Endodermal cell (in vitro differentiated cells): ENCODE data around the gene TEX14. TPM values are rescaled to one million over a fixed set of nuclear protein-coding genes. Genes with fewer than 3 reads are reported as not detected.

Experiments used
- DNase-seq: peaks from one replicate; pipeline ENCODE4 v3.0.0-alpha.2; 2017
- H3K27ac ChIP-seq: 2 replicates; pipeline ENCODE4 v1.5.1; 2013; ENCODE audit warnings: mild to moderate bottlenecking, low read depth, low read length, moderate library complexity
- H3K27me3 ChIP-seq: 2 replicates; pipeline ENCODE4 v1.6.1; 2013; ENCODE audit warnings: mild to moderate bottlenecking, low read length, moderate library complexity; ENCODE audit not compliant: insufficient read depth, control insufficient read depth, poor library complexity, severe bottlenecking
- H3K36me3 ChIP-seq: 2 replicates; pipeline ENCODE4 v1.7.0; 2013; ENCODE audit warnings: mild to moderate bottlenecking, low read length, moderate library complexity; ENCODE audit not compliant: control insufficient read depth, insufficient read depth
- H3K4me1 ChIP-seq: one replicate; pipeline ENCODE4 v1.7.0; 2013; ENCODE audit warnings: low read length; ENCODE audit not compliant: control insufficient read depth, insufficient read depth
- H3K4me3 ChIP-seq: 2 replicates; pipeline ENCODE4 v1.5.1; 2013; ENCODE audit warnings: mild to moderate bottlenecking, low read length, moderate library complexity
- H3K9ac ChIP-seq: 2 replicates; pipeline ENCODE4 v1.6.1; 2013; ENCODE audit warnings: mild to moderate bottlenecking, low read length, moderate library complexity; ENCODE audit not compliant: poor library complexity, severe bottlenecking; ENCODE audit errors: extremely low read depth
- H3K9me3 ChIP-seq: 2 replicates; pipeline ENCODE4 v1.6.1; 2013; ENCODE audit warnings: mild to moderate bottlenecking, low read length, moderate library complexity; ENCODE audit not compliant: control insufficient read depth
- H3K27ac Mint-ChIP-seq: 2 replicates; pipeline ENCODE4 v1.8.0; 2020; ENCODE audit warnings: mixed read lengths
- H3K27me3 Mint-ChIP-seq: 2 replicates; pipeline ENCODE4 v1.8.0; 2021; ENCODE audit warnings: mild to moderate bottlenecking, mixed read lengths; ENCODE audit not compliant: insufficient read depth
- H3K36me3 Mint-ChIP-seq: 2 replicates; pipeline ENCODE4 v1.8.0; 2020; ENCODE audit warnings: low read depth, mixed read lengths
- H3K4me1 Mint-ChIP-seq: 2 replicates; pipeline ENCODE4 v1.8.0; 2020; ENCODE audit warnings: mixed read lengths
- H3K4me3 Mint-ChIP-seq: 2 replicates; pipeline ENCODE4 v1.8.0; 2020; ENCODE audit warnings: mild to moderate bottlenecking, moderate library complexity, mixed read lengths
- H3K9me3 Mint-ChIP-seq: 2 replicates; pipeline ENCODE4 v1.8.0; 2020; ENCODE audit warnings: mild to moderate bottlenecking, mixed read lengths
- WGBS, 2 experiments: methylation state at CpG; one replicate each; pipeline versions ENCODE4 v1.1.5 to v1.1.7; 2013; ENCODE audit warnings: missing lambda C conversion rate in 2 of 2, mixed read lengths in 1 of 2; ENCODE audit not compliant: insufficient coverage in 1 of 2, insufficient read length in 1 of 2; 5-methylcytosine and 5-hydroxymethylcytosine counted together
- long read RNA-seq, 4 experiments: library from polyadenylated mRNA in 2 of 4; library from RNA in 1 of 4; library from capped mRNA in 1 of 4; stranded (forward) in 3 of 4; unstranded in 1 of 4; transcript quantifications; one replicate each; pipeline ENCODE4 v2.0.0, GENCODE V29; 2020 to 2021; ENCODE audit warnings: inconsistent platforms in 1 of 4
- polyA plus RNA-seq, 2 experiments: library from polyadenylated mRNA; stranded (reverse); fragments of 50-300 nt; gene quantifications; one replicate each; pipeline ENCODE4 v1.2.3, GENCODE V29; 2013
- total RNA-seq, 2 donors: library from RNA; stranded (reverse); fragmentation: NEBNext Ultra II Directional in 1 of 2; extraction: Animal tissue kit (Norgen Biotek cat#: 25700) in 1 of 2; gene quantifications; 2 replicates in 1 of 2; 3 replicates in 1 of 2; pipeline ENCODE4 v1.2.1, GENCODE V29; 2021
- TF ChIP-seq, protein P1 (sequence below): fragments of 200-600 bp; sonication (generic); conservative IDR thresholded peaks from 2 replicates; pipeline ENCODE4 v1.5.0; 2021; ENCODE audit warnings: antibody characterized with exemption, mild to moderate bottlenecking

Gene TEX14, protein sequence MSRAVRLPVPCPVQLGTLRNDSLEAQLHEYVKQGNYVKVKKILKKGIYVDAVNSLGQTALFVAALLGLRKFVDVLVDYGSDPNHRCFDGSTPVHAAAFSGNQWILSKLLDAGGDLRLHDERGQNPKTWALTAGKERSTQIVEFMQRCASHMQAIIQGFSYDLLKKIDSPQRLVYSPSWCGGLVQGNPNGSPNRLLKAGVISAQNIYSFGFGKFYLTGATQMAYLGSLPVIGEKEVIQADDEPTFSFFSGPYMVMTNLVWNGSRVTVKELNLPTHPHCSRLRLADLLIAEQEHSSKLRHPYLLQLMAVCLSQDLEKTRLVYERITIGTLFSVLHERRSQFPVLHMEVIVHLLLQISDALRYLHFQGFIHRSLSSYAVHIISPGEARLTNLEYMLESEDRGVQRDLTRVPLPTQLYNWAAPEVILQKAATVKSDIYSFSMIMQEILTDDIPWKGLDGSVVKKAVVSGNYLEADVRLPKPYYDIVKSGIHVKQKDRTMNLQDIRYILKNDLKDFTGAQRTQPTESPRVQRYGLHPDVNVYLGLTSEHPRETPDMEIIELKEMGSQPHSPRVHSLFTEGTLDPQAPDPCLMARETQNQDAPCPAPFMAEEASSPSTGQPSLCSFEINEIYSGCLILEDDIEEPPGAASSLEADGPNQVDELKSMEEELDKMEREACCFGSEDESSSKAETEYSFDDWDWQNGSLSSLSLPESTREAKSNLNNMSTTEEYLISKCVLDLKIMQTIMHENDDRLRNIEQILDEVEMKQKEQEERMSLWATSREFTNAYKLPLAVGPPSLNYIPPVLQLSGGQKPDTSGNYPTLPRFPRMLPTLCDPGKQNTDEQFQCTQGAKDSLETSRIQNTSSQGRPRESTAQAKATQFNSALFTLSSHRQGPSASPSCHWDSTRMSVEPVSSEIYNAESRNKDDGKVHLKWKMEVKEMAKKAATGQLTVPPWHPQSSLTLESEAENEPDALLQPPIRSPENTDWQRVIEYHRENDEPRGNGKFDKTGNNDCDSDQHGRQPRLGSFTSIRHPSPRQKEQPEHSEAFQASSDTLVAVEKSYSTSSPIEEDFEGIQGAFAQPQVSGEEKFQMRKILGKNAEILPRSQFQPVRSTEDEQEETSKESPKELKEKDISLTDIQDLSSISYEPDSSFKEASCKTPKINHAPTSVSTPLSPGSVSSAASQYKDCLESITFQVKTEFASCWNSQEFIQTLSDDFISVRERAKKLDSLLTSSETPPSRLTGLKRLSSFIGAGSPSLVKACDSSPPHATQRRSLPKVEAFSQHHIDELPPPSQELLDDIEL (N-terminal part only)
- total RNA-seq = under 1 TPM; 0.09 to 0.18 TPM
- polyA plus RNA-seq (2013, experiment 1 of 2) = 0.32 TPM
- polyA plus RNA-seq (2013, experiment 2 of 2) = 0.62 TPM
- long read RNA-seq, experiment 1 = 0 reads
- long read RNA-seq, experiment 2 = 0 reads
- long read RNA-seq, experiment 3 = 0 reads
- long read RNA-seq, experiment 4, partial matches to known transcripts = 0 of 14 reads
- long read RNA-seq, experiment 4, other reads (novel, unspliced or antisense) = 14 of 14 reads

- peak within 1 kb of the TSS; percentile 69 for H3K27ac Mint-ChIP-seq
- no peak for DNase-seq
- WGBS, 2 experiments = 92 to 100% methylated on average over 5 to 19 of the region's 19 CpGs
- H3K27me3 Mint-ChIP-seq = no peaks in the 10 kb centered on the region
- no peaks in the 10 kb centered on the region for H3K27me3 ChIP-seq
- peak within 1 kb of the TSS; percentile 87 for H3K4me3 ChIP-seq
- H3K9me3 Mint-ChIP-seq = peaks cover 4% of the 10 kb centered on the region
- peak within 1 kb of the TSS; percentile 21 for H3K27ac ChIP-seq
- no peaks in the 10 kb centered on the region for H3K4me1 ChIP-seq
- peaks cover 8% of the 10 kb centered on the region for H3K36me3 Mint-ChIP-seq
- peaks cover 12% of the 10 kb centered on the region for H3K4me1 Mint-ChIP-seq
- H3K4me3 Mint-ChIP-seq = peak within 1 kb of the TSS; percentile 68
- H3K9ac ChIP-seq = peak within 1 kb of the TSS; percentile 71
- TF ChIP-seq, protein P1, sequence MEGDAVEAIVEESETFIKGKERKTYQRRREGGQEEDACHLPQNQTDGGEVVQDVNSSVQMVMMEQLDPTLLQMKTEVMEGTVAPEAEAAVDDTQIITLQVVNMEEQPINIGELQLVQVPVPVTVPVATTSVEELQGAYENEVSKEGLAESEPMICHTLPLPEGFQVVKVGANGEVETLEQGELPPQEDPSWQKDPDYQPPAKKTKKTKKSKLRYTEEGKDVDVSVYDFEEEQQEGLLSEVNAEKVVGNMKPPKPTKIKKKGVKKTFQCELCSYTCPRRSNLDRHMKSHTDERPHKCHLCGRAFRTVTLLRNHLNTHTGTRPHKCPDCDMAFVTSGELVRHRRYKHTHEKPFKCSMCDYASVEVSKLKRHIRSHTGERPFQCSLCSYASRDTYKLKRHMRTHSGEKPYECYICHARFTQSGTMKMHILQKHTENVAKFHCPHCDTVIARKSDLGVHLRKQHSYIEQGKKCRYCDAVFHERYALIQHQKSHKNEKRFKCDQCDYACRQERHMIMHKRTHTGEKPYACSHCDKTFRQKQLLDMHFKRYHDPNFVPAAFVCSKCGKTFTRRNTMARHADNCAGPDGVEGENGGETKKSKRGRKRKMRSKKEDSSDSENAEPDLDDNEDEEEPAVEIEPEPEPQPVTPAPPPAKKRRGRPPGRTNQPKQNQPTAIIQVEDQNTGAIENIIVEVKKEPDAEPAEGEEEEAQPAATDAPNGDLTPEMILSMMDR = no peak
- H3K9me3 ChIP-seq = no peaks in the 10 kb centered on the region
- peaks cover 7% of the 10 kb centered on the region for H3K36me3 ChIP-seq
Observed at GRCh38 chr17:58691701-58692238, at the start of gene TEX14. Gene TEX14, minus strand, starts transcription at chr17:58692045. Its CDS starts 40,044 bp downstream, at chr17:58652001.

DNA sequence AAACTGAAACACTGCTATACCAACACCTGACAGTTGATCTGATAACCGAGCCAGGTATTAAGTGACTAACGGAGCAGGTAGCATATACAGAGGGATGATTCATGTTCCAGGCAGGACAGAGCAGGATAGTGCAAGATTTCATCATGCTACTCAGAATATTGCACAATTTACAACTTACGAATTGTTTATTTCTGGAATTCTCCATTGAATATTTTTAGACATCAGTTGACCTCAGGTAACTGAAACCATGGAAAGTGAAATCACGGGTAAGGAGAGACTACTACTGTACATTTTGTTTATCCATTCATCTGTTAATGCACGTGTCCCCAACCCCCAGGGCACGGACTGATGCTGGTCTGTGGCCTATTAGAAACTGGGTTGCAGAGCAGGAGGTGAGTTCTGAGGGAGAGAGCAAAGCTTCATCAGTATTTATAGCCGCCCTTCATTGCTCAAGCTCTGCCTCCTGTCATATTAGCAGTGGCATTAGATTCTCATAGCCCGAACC lies 49.3 kb upstream of the TEX14 start:
- H3K27me3 ChIP-seq = no peaks in the 10 kb centered on the region
- no peak overlapping the region for H3K9ac ChIP-seq
- H3K36me3 ChIP-seq = no peaks in the 10 kb centered on the region
- Mint-ChIP-seq H3K27ac (no peak overlapping the region), H3K4me1 (no peaks in the 10 kb centered on the region), H3K27me3 (no peaks in the 10 kb centered on the region), H3K9me3 (no peaks in the 10 kb centered on the region), H3K36me3 (no peaks in the 10 kb centered on the region), H3K4me3 (no peak overlapping the region)
- TF ChIP-seq, protein P1 = no peak
- no peak for DNase-seq
- no peak overlapping the region for H3K4me3 ChIP-seq
- WGBS, 2 experiments = 90 to 100% methylated on average over 6 to 8 of the region's 8 CpGs
- H3K4me1 ChIP-seq = no peaks in the 10 kb centered on the region
- H3K27ac ChIP-seq = no peak overlapping the region
- H3K9me3 ChIP-seq = no peaks in the 10 kb centered on the region
